Right lobe of liver (tissue), 4 donors: ENCODE results near the gene RAB4A.

Experiments
- CTCF ChIP-seq, 4 donors: fragments of 200-600 bp in 3 of 4; fragments of 450-650 bp in 1 of 4; IDR thresholded peaks; one replicate each; pipeline versions ENCODE4 v1.5.1 to v1.8.0; 2016 to 2022; ENCODE audit warnings: antibody characterized with exemption in 4 of 4, mild to moderate bottlenecking in 2 of 4
- POLR2A ChIP-seq: fragments of 450-650 bp; IDR thresholded peaks from one replicate; pipeline ENCODE4 v1.6.1; 2017; ENCODE audit warnings: antibody characterized with exemption, mild to moderate bottlenecking
- donor health status: DM: no; HTN: no; CAD: no.
- donor health status: DM: no; HTN: no; CAD: no.
- donor health status: DM: no; HTN: yes; CAD: no.

GRCh38 chr1:229248821-229249817 lies 21.8 kb upstream of the RAB4A start:
- no peak for TF ChIP-seq CTCF (IDR thresholded peaks at IDR 0.05)
- no peak for TF ChIP-seq POLR2A
